Posterior cingulate gyrus (tissue), 11 donors: Measurements from ENCODE around the gene MRPL17.

Experiments
- DNase-seq, 10 donors: peaks; one replicate each; pipeline versions ENCODE4 v3.0.0 to v3.0.0-alpha.2; 2020 to 2021; ENCODE audit warnings: mixed read lengths in 3 of 10
- intact Hi-C: fragments of 100-400 bp; cut with DNase I; formaldehyde crosslinking; loops from one replicate; pipeline ENCODE4 v1.15.1; 2023

MRPL17 gene

GRCh38 chr11:6635082-6635932 is 47.8 kb downstream of the MRPL17 start:
- DNase-seq = peak in 5 of 10 donors; percentile 45 to 92 (median 59)

GRCh38 chr11:6634534-6634933 is 48.6 kb downstream of the MRPL17 start:
- intact Hi-C loops = no loop called here
- no peak for DNase-seq

More at GRCh38 chr11:6635082-6635932, 47.8 kb downstream of the MRPL17 start:
- intact Hi-C loops = no loop called here

DNA sequence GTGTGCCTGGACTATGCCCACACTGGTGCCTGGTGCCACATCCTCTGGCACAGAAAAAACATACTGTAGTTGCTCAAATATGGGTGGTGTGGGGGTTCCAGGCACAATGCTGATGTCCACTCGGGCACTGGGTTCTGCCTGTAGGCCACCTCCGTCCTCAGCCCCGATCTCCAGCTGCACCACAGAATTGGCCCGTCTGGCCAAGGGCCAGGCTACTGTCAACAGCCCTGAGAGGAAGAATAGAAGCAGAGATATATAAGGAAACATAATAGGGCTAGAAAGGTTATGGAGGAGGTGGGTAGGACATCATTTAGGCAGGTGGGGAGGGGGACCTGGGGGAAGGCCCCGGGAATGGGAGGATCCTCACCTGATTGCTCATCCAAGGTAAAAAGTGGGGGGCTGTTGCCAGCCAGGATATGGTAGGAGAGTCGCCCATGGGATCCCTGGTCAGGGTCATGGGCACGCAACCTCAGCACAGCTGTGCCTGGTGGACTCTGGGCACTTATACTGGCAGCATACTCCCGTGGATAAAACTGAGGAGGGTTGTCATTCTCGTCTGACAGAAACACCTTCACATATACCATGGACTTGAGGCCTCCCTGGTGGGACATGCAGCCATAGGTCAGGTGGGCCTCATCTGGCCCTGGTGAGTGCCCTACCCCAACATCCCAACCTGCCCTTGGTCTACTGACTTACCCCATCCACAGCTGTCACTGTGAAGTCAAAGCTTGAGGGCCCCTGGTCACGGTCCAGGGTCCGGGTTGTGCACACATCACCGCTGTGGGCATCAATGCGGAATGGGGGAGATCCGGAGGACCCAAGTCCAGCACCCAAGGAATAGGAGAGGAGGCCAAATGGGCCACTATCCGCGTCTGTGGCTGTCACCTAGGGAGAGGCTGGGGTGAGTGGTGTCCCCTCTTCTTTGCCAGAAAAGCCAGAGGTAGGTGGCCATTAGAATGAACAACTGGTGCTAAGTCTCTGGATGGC is 49.4 kb downstream of the MRPL17 start:
- intact Hi-C loops = no loop called here
- peak in 2 of 10 donors; percentile 8 to 73 for DNase-seq

DNA sequence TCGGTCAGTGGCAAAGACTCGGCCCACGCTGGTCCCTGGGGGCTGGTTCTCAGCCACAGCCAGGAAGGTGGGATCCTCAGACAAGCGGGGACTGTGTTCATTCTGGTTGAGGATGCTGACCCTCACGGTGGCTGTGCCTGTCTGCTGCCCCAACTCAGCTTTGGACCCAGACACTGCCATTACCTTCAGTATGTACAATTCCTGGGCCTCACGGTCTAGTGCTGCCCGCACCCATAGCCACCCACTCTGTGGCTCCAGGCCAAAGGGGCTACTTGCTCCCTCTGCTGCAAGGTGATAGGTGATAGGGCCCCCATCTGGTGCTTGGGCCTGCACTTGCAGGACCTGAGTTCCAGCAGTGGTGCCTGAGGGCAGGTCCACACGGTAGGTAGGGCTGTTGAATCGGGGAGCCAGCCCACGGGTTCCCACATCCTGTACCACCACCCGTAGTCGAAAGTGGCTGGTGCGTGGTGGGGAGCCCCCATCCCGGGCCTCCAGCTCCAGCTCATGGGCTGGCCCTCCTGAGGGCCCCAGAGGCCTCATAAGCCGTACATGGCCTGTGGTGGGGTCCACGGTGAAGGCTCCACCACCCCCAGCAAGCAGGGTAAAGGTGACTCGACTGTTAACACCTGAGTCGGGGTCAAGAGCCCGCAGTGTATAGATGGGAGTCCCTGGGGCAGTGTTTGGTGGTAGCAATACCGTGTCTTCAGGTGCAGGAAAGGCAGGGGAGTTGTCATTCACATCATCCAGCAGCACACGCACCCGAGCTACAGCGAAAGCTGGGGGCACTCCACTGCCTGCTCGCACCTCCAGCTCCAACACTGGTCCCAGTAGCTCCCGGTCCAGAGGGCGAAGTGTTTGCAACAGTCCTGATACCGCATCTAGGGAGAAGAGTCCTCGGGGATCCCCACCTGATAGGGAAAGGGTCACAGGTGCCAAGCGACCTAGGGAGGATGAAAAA is 50.7 kb downstream of the MRPL17 start:
- intact Hi-C loops = no loop called here
- DNase-seq = peak in 1 of 10 donors; percentile 77

DNA sequence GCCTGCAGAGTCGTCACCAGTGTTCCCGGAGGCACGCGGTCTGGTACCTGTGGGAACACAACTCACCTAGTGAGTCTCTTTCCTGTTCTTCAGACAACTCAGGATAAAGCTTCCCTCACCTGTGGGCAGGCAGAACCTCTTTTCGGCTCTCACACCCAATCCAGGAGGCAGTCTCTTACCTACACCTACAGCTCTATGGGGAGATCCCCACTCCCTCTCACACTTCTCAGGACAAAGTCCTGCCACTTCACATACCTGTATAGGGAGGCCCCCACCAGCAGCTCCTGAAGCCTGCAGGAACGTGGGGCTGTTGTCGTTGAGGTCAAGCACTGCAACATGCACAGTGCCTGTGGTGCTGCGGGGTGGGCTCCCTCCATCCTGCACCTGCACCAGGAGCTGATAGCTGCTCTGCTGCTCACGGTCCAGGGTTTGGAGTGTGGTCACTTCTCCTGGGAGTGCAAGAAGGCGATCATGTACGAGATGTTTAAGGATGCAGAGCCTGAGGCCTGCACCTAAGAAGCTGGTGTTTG is 51.7 kb downstream of the MRPL17 start:
- DNase-seq = no peak
- intact Hi-C loops = no loop called here

DNA sequence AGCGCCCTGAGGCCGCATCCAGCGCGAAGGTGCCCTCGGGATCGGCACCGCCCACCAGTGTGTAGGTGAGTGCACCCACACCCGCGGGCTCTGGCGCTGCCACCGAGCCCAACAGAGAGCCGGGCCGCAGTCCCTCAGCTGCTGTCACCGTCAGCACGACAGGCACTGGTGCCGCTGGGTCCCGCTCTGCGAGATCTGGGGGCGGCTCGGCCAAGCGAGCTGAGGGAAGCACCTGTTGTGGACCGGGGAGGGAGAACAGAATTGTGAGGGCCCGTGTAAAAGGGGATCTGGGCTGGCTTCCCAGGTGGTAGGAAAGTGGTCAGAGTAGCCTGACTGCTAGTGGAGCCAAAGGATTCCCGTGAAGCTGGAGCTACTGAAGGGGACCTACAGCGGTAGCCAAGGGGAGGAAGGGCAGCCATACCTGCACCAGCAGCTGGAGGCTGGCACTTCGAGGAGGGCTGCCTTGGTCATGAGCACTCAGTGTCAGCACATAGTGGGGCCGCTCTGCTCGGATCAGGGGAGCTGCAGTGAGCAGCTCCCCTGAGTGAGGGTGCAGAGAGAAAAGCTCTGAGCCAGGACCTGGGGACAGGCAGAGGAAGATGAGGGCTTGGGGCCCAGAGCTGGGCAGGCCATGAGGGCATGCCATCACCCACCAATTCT is 52.4 kb downstream of the MRPL17 start:
- intact Hi-C loops = no loop called here

More for the DNA sequence above, 52.4 kb downstream of the MRPL17 start:
- DNase-seq = peak in 1 of 10 donors; percentile 87
